Activated naive CD4-positive, alpha-beta T cell treated with anti-CD3 and anti-CD28 coated beads for 36 hours (primary cell): ENCODE data around the gene TMEM126A. TPM values are rescaled to one million over a fixed set of nuclear protein-coding genes. Genes with fewer than 3 reads are reported as not detected.
A peak's percentile ranks its signal among the peaks of the same experiment; 100 is the strongest.

Source experiments
- CTCF ChIA-PET: fragments of 350-600 bp; sonication (Branson Sonifier 250); formaldehyde crosslinking; loops from one replicate; lab custom pipeline; 2021; ENCODE audit warnings: antibody characterized with exemption; lab: Charles Lee
- DNase-seq: peaks from one replicate; pipeline ENCODE4 v3.0.0-alpha.2; 2020
- H3K27ac Mint-ChIP-seq: one replicate; pipeline ENCODE4 v1.8.0; 2021; ENCODE audit warnings: mild to moderate bottlenecking, mixed read lengths
- H3K27me3 Mint-ChIP-seq: one replicate; pipeline ENCODE4 v1.8.0; 2021; ENCODE audit warnings: low read depth, mixed read lengths
- H3K36me3 Mint-ChIP-seq: one replicate; pipeline ENCODE4 v1.8.0; 2021; ENCODE audit warnings: low read depth, mixed read lengths
- H3K4me1 Mint-ChIP-seq: one replicate; pipeline ENCODE4 v1.8.0; 2021; ENCODE audit warnings: low read depth, mixed read lengths
- H3K4me3 Mint-ChIP-seq: one replicate; pipeline ENCODE4 v1.8.0; 2021; ENCODE audit warnings: mild to moderate bottlenecking, moderate library complexity, mixed read lengths
- H3K9me3 Mint-ChIP-seq: one replicate; pipeline ENCODE4 v1.8.0; 2021; ENCODE audit warnings: mixed read lengths
- intact Hi-C: fragments of 100-400 bp; cut with micrococcal nuclease; formaldehyde crosslinking; loops from one replicate; pipeline ENCODE4 v1.15.1; 2023
- total RNA-seq, 2 experiments: library from RNA; stranded (reverse); gene quantifications; one replicate each; pipeline ENCODE4 v1.2.3, GENCODE V29; 2021

The TMEM126A gene
- total RNA-seq, 2 experiments from 2014 or later, result 47.5 to 56.2 TPM

DNA sequence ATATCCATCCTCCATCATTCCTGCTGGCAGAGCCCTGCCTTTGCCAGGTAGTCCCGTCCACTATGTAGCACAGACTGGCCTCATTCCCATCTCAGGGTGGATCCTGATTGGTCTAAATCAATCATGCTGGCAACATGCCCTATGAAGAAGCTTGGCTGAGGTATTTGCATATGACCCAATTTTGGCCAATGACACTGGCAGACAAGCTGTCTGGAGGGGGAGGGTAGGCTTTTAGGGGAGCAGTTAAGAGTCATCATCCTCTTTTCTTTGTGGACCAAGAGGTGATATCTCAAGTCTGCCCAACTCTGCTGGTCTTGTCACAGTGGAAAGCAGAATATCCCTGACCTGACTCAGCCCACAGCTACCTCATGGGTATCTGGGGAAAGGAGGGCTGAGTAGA is 33.1 kb downstream of the TMEM126A start:
- Mint-ChIP-seq H3K27ac (no peak overlapping the region), H3K36me3 (no peaks in the 10 kb centered on the region), H3K27me3 (no peaks in the 10 kb centered on the region), H3K9me3 (no peaks in the 10 kb centered on the region), H3K4me1 (peaks cover 12% of the 10 kb centered on the region), H3K4me3 (no peak overlapping the region)
- DNase-seq, result peak; percentile 25
- intact Hi-C loops, result no loop called here
- CTCF ChIA-PET, result interaction anchor here (0.9 to 1.9 kb wide), 4 partner anchors 10 to 33 kb away, joined by 3 to 7 read pairs (median 4); partner anchors contain the start of gene TMEM126A

DNA sequence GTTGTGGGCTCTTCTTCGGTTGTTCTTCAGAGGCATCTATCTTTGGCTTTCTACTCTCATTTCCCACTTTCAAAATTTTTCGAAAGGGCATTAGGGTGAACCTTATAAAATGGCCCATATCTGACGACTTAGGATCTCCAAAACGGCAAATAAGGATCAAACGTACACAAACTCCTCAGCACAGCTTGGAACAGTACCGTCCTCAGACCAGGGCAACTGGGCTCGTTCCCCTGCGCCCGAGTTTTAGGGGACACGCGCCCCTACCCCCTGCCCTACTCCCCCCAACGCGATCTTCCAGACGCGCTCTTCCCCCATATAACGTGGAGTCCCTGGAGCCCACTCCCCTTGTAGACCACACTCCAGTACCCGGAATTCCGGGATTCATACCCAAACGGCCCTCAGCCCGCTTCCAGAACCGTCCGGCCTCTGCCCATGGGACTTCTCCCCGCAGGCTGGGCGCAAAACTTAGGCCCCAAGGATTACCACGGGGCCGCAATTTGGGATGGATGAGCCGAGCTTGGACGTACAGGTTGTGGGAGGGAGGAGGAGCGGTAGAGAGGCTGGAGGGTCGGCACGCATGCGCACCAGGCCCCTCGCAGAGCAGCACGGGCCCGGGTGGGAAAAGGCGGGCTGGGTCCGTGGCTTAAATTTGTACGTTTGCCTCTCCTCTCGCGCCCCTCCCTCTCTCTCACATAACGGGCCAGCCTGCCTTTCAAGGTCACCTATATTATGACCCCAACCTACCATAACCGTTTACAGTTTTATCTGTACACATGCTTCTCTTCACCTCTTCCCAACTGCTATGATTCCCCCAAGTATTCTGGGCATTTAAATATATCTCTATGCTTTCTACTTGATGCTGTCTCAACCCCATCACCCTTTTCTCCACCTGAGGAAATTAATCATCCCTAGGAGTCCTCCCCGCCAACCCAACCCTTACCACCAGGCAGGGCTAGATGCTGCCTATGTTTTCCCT is 34.9 kb downstream of the TMEM126A start:
- intact Hi-C loops, result loop anchor here (1.0 to 2.0 kb wide), 2 partner anchors 16 to 17 kb away; partner anchors contain the start of gene CREBZF
- Mint-ChIP-seq H3K36me3 (no peaks in the 10 kb centered on the region), H3K27ac (peak overlapping the region; percentile 57), H3K9me3 (no peaks in the 10 kb centered on the region), H3K4me1 (peaks cover 12% of the 10 kb centered on the region), H3K4me3 (peak overlapping the region; percentile 73), H3K27me3 (no peaks in the 10 kb centered on the region)
- CTCF ChIA-PET, result interaction anchor here (2.1 to 3.1 kb wide), 2 partner anchors 11 to 14 kb away, joined by 8 to 21 read pairs; no protein-coding TSS in a partner anchor
- peak; percentile 72 for DNase-seq

DNA sequence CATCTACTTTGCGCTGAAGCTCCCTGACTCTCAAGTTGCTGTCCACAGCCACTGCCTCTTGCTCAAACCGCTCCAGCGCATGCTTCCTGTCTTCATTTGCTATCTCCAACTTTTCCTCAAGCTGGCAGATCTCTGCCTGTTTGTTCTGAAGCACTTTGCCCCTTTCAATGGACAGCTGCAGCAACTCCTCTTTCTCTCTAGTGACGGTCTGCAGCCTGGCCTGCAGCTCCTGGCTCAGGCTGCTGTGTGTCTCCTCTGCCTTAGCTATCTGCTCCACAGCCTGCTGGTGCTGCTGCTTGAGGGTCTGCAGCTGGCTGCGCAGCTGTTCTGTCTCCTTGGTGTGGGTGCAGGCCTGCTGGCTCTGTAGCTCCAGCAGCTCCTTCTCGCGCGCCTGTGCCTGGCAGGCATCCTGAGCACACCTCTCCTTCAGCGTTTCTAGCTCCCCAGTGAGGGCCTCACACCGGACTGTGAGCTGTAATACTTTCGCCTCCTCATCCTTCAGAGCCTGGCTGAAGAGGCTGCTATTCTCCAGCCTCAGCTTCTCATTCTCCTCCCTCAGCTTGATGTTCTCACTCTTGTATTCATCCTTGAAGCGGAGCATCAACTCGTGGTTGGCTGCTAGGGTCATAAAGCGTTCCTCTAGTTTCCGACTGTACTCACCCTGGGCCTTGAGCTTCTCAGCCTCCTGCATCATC is 37.5 kb downstream of the TMEM126A start:
- H3K9me3 Mint-ChIP-seq, result no peaks in the 10 kb centered on the region
- intact Hi-C loops, result no loop called here
- peaks cover 12% of the 10 kb centered on the region for H3K4me1 Mint-ChIP-seq
- CTCF ChIA-PET, result interaction anchor here (1.2 to 3.1 kb wide), 3 partner anchors 9 to 170 kb away, joined by 3 to 21 read pairs (median 6); partner anchors contain the start of gene CCDC83
- H3K27ac Mint-ChIP-seq, result no peak overlapping the region
- no peaks in the 10 kb centered on the region for H3K27me3 Mint-ChIP-seq
- no peak overlapping the region for H3K4me3 Mint-ChIP-seq
- H3K36me3 Mint-ChIP-seq, result no peaks in the 10 kb centered on the region
- no peak for DNase-seq

DNA sequence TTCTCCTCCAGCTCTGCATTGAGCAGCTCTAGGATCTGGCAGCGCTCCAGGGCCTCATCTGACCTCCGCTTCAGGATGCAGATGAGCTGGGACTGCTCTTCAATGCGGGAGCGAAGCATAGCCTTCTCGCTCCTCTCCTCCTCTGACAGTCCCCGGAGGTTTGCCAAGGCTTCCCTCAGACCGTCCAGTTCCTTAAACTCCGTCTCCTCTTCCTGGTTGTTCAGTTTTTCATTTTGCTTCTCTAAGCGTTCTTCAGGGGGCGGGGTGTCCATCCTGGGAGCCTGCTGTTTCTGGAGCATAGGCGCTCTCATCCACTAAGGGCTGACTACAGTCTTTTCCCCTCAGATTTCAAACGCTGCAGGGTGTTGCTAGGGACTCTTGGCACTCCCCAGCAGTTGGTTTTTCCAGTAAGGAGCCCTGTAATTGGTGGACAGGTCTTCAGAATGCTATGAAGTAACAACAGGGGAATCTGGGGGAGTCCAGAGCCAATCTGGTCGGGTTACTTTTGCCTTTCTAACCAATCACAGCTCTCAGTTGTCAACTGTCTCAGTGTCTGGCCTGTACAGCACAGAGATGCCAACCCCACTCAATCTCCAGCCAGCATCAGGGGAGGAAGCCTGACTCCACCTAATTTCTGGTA is 38.2 kb downstream of the TMEM126A start, which contains the start of gene CCDC89:
TSS of gene CCDC89 (minus strand) at position 376 of the 640 bp plus-strand sequence. CDS start at position 311, 65 bp downstream.
- no peak for DNase-seq
- Mint-ChIP-seq H3K27ac (no peak within 1 kb of the TSS), H3K4me3 (no peak within 1 kb of the TSS), H3K9me3 (no peaks in the 10 kb centered on the region), H3K27me3 (no peaks in the 10 kb centered on the region), H3K36me3 (no peaks in the 10 kb centered on the region), H3K4me1 (peaks cover 12% of the 10 kb centered on the region)
- CTCF ChIA-PET, result interaction anchor here (1.2 to 3.1 kb wide), 3 partner anchors 8 to 169 kb away, joined by 3 to 21 read pairs (median 6); partner anchors contain the start of gene CCDC83
- intact Hi-C loops, result no loop called here

DNA sequence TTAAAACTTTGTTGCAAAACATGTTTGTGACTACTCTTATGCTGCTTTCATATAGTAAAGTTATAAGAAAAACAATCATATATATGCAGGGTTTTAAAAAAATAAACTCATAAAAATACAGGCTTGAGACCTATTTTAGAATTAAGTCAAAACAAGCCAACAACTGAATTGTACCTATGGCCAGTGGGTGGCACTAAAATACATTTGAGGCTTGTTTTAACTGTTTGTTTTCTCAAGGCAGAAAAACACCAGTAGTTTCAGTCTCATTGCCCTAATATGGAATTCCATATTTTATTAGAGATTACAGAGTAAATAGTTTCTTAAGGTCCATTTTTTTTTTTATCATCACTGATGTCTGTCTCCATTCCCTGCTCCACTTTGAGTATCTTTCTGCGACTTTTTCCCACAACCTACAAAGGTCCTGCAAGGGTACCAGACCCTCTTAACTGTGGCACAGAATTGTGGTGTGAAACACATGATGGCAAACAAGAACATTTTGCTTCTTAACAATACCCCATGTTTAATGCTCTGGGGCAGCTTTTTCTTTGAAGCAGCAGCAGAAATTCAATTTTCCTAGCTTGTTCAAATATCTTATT is 46.7 kb downstream of the TMEM126A start:
- Mint-ChIP-seq H3K36me3 (no peaks in the 10 kb centered on the region), H3K27ac (no peak overlapping the region), H3K27me3 (no peaks in the 10 kb centered on the region), H3K4me1 (peaks cover 22% of the 10 kb centered on the region), H3K4me3 (no peak overlapping the region), H3K9me3 (no peaks in the 10 kb centered on the region)
- CTCF ChIA-PET, result interaction anchor here (0.6 to 3.6 kb wide), 5 partner anchors 10 to 160 kb away, joined by 3 to 21 read pairs (median 7); partner anchors contain the start of genes CCDC83 and CCDC89
- DNase-seq, result peak; percentile 16
- intact Hi-C loops, result loop anchor here (2.0 kb wide), 3 partner anchors 116 to 160 kb away; partner anchors contain the start of genes CCDC83 and SYTL2

DNA sequence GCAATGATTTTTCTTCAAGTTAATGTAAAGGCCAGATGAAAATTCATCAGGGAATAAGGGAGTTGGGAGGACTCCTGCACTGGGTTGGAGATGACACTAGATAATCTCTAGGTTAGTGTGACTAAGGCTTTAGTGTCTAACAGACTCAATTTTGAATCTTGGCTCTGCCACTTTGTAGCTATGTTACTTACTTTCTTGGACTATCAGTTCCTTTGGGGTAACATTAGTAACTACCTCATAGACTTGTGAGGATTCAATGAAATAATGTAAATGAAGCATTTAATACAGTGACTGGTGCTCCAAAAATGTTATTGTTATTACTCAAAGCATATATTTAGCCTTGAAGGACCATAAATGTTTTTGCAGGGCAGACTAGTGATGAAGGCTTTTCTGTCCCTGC is 47.8 kb downstream of the TMEM126A start:
- no peak overlapping the region for H3K4me3 Mint-ChIP-seq
- H3K27ac Mint-ChIP-seq, result no peak overlapping the region
- DNase-seq, result no peak
- H3K36me3 Mint-ChIP-seq, result no peaks in the 10 kb centered on the region
- CTCF ChIA-PET, result interaction anchor here (0.7 to 3.6 kb wide), 5 partner anchors 11 to 159 kb away, joined by 3 to 21 read pairs (median 7); partner anchors contain the start of genes CCDC83 and CCDC89
- intact Hi-C loops, result loop anchor here (2.0 to 5.0 kb wide), 4 partner anchors 115 to 522 kb away; partner anchors contain the start of genes CCDC83 and SYTL2
- no peaks in the 10 kb centered on the region for H3K27me3 Mint-ChIP-seq
- H3K4me1 Mint-ChIP-seq, result peaks cover 33% of the 10 kb centered on the region
- no peaks in the 10 kb centered on the region for H3K9me3 Mint-ChIP-seq

DNA sequence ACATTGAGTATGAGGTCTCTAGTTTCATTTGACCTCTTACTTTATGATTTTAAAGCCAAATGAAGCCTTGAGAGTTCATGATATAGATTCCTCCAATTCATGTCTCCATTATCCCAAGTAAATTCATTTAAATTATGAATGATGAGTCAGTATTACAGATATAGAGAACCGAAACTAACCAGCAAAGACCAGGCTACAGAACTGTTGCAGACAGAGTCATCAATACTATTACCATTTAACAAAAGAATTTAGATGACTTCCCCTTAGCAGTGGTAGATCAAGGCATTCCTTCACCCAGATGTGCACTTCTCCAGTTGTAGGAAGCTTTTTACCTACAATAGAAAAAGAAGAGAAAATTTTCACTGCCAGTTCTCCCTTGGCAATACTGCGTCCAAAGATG is 50.0 kb downstream of the TMEM126A start:
- DNase-seq, result no peak
- CTCF ChIA-PET, result interaction anchor here (0.5 to 1.3 kb wide), 3 partner anchors 10 to 129 kb away, joined by 3 to 4 read pairs (median 3); no protein-coding TSS in a partner anchor
- Mint-ChIP-seq H3K4me3 (no peak overlapping the region), H3K9me3 (no peaks in the 10 kb centered on the region), H3K36me3 (no peaks in the 10 kb centered on the region), H3K4me1 (peaks cover 35% of the 10 kb centered on the region), H3K27me3 (no peaks in the 10 kb centered on the region), H3K27ac (no peak overlapping the region)
- intact Hi-C loops, result loop anchor here (2.0 to 5.0 kb wide), 2 partner anchors 15 to 520 kb away; no protein-coding TSS in a partner anchor

DNA sequence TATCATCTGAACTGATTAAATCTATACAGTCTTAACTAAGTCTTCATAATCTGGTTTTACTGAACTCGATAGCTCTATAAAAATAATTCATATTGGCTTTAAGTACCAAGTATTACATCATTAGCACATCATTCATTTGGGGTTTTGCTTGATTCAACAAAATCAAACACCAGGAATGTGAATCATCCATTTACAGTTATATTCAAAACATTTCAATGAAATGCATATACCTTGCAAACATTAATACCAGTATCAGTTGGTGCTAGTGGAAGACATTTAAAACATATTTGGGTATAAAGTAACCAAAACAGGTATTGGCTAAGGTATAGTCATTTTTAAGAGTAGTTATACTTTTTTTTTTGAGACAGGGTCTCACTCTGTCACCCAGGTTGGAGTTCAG is 50.4 kb downstream of the TMEM126A start:
- H3K27me3 Mint-ChIP-seq, result no peaks in the 10 kb centered on the region
- H3K4me3 Mint-ChIP-seq, result no peak overlapping the region
- no peak for DNase-seq
- H3K27ac Mint-ChIP-seq, result peak overlapping the region; percentile 50
- peaks cover 35% of the 10 kb centered on the region for H3K4me1 Mint-ChIP-seq
- CTCF ChIA-PET, result interaction anchor here (0.5 to 1.3 kb wide), 3 partner anchors 10 to 129 kb away, joined by 3 to 4 read pairs (median 3); no protein-coding TSS in a partner anchor
- no peaks in the 10 kb centered on the region for H3K9me3 Mint-ChIP-seq
- H3K36me3 Mint-ChIP-seq, result no peaks in the 10 kb centered on the region
- intact Hi-C loops, result loop anchor here (2.0 to 5.0 kb wide), 2 partner anchors 15 to 519 kb away; no protein-coding TSS in a partner anchor

DNA sequence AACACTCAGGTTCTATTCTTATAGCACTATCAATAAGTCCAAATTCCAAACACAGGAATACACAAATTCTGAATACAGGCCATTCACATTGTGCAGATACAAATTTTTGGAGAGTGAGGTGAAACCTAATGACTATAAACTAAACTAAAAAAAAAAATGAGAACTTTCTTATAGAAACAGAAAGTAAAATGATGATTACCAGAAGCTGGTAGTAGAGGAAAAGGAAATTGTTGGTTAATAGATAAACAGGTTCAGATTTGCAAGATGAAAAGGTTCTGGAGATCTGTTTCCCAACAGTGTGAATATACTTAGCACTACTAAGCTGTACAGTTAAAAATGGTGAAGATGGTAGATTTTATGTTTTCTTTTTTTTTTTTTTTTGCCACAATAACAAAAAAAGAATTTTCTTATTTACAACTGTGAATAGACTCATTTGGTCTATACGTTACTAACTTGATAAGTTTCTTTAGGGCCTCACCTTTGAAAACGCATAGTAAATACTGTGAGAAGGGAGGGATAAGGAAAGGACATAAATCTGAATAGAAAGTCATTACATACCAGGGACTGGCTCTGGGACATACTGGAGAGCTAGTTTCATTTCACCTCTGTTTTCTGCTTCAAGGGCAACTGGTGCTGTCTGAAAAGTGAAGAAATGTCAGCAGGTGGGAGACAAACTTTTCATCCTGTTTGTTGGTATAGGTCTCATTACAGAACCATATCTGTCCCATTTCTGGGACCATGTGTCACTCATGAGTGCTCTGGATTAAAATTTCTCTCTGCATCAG is 52.4 kb downstream of the TMEM126A start:
- CTCF ChIA-PET, result interaction anchor here (0.5 to 1.8 kb wide), 5 partner anchors 11 to 93 kb away, joined by 3 to 5 read pairs (median 3); no protein-coding TSS in a partner anchor
- H3K36me3 Mint-ChIP-seq, result peaks cover 2% of the 10 kb centered on the region

DNA sequence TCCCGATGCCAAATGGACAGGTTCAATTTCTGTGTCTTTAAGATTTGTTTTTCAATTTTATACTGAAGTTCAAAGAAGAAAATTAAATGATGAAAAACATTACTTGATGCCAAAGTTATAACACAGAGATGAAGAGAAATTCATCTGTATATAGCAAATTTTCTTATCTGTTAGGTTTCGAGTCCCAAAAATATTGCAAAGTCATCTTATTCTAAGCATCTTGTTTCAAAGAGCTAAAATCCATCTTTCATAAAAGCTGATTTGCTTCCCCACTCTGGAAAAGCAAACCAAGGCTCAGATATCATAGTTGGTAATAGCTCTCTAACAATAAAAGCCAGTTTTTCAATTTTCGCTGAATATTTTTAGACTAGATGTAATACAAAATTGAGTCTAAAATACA is 57.2 kb downstream of the TMEM126A start:
- no peak for DNase-seq
- CTCF ChIA-PET, result no interaction called here
- H3K27ac Mint-ChIP-seq, result no peak overlapping the region
- H3K9me3 Mint-ChIP-seq, result no peaks in the 10 kb centered on the region
- intact Hi-C loops, result loop anchor here (5.0 kb wide), 1 partner anchor 712 kb away; no protein-coding TSS in a partner anchor
- no peak overlapping the region for H3K4me3 Mint-ChIP-seq
- peaks cover 9% of the 10 kb centered on the region for H3K4me1 Mint-ChIP-seq
- peaks cover 2% of the 10 kb centered on the region for H3K36me3 Mint-ChIP-seq
- no peaks in the 10 kb centered on the region for H3K27me3 Mint-ChIP-seq

More for the DNA sequence above, 52.4 kb downstream of the TMEM126A start:
- H3K27ac Mint-ChIP-seq, result peak overlapping the region; percentile 36
- peaks cover 35% of the 10 kb centered on the region for H3K4me1 Mint-ChIP-seq
- no peak overlapping the region for H3K4me3 Mint-ChIP-seq
- DNase-seq, result no peak
- intact Hi-C loops, result loop anchor here (1.0 to 5.0 kb wide), 10 partner anchors 15 to 893 kb away; partner anchors contain the start of gene CREBZF
- H3K9me3 Mint-ChIP-seq, result no peaks in the 10 kb centered on the region
- H3K27me3 Mint-ChIP-seq, result no peaks in the 10 kb centered on the region
